GM23248 (cell line): ENCODE measurements around the gene MR1.

Experiments
- EZH2 ChIP-seq: fragments of 200-600 bp; sonication (generic); IDR thresholded peaks from 2 replicates; pipeline ENCODE4 v1.6.1; 2018; ENCODE audit warnings: antibody characterized with exemption, mild to moderate bottlenecking; ENCODE audit not compliant: insufficient read depth, poor library complexity, severe bottlenecking
- EZH2phosphoT487 ChIP-seq: fragments of 200-600 bp; sonication (generic); IDR thresholded peaks from 2 replicates; pipeline ENCODE4 v1.6.1; 2018; ENCODE audit warnings: antibody characterized with exemption, moderate library complexity, mild to moderate bottlenecking, low read depth; ENCODE audit not compliant: insufficient read depth

DNA sequence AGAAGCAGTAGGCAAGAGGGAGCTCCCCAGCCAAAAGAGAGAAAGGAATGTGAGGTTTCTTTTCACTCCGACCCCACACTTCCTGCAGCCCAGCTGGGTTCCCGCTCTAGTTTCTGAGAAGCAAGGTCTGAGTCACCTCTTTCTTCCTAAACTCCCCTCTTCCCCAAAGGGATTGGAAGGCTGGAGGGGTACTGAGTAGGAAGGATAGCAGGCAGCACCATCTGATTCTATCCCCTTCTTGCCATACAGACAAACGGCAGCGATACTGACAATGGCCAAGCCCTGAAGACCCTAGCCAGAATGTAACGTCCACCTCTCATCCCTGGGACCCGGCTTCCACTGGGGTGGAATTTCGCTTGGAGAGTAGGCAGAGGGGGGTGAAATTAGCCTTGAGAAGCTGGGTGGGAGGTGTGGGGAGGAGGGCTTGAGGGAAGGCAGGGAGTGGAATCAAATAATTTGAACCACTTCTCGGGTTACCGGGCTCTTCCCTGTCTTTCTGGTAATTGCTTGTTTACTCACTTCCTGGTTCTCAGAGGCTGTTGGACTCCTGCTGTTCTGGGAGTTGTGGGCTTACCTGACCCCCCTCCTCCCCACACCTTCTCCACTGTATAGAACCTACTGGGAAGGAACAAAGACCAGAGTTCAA is 67.9 kb downstream of the MR1 start:
- TF ChIP-seq EZH2 (no peak), EZH2phosphoT487 (no peak)
